Nephron (organoid): ENCODE measurements around the gene UBL7.

Experiments
- H3K27ac Mint-ChIP-seq, 3 experiments: 2 replicates each; pipeline ENCODE4 v1.8.0; 2020; ENCODE audit warnings: mixed read lengths in 3 of 3, mild to moderate bottlenecking in 2 of 3, moderate library complexity in 1 of 3
- H3K27me3 Mint-ChIP-seq: 2 replicates; pipeline ENCODE4 v1.8.0; 2021; ENCODE audit warnings: low read depth, mild to moderate bottlenecking, moderate library complexity, mixed read lengths
- H3K36me3 Mint-ChIP-seq: 2 replicates; pipeline ENCODE4 v1.8.0; 2020; ENCODE audit warnings: low read depth, mixed read lengths
- H3K4me1 Mint-ChIP-seq: 2 replicates; pipeline ENCODE4 v1.8.0; 2020; ENCODE audit warnings: mixed read lengths
- H3K4me3 Mint-ChIP-seq, 3 experiments: 2 replicates each; pipeline ENCODE4 v1.8.0; 2020; ENCODE audit warnings: mild to moderate bottlenecking in 3 of 3, mixed read lengths in 3 of 3, moderate library complexity in 2 of 3
- H3K9me3 Mint-ChIP-seq: 2 replicates; pipeline ENCODE4 v1.8.0; 2020; ENCODE audit warnings: mixed read lengths
- TF ChIP-seq, protein P1 (sequence below), 3 experiments: fragments of 200-600 bp; sonication (generic); IDR thresholded peaks; one replicate each; pipeline ENCODE4 v1.5.0; 2021; ENCODE audit warnings: antibody characterized with exemption in 3 of 3; ENCODE audit not compliant: unreplicated experiment in 3 of 3

The UBL7 gene

DNA sequence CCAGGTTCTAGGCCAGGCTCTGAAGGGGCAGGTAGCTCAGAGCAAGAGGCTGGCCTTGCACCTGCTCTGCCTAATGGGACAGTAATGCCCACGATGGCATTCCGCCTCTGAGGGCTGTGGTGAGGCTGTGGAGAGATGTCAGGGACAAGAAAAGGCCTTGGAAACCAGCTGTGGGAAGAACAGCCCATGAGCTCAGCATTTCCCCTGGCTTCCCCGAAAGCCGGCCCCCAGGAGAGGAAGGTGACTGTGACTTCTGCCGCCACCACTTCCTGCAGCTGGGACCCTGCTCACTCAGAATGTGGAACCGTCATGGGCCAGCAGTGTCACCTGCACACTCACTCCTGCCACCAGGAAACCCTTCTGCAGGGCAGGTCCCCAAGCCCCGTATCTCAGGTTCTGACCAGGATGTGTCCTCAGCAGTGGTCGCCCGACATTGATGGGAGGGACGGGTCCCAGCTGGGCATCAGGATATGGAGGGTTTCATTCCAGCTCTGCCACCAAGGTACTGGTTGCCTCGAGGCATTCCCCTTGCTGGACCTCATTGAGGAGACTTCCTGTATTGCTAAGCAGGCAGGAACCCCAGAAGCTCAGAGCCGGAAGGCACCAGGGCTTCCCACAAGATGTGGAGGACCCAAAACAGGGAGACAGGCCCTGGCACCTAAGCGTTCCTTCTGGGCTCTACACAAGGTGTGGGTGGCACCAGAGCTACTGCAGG is 57.9 kb downstream of the UBL7 start:
- Mint-ChIP-seq H3K9me3 (no peaks in the 10 kb centered on the region), H3K27me3 (peaks cover 4% of the 10 kb centered on the region), H3K4me3 (no peak overlapping the region), H3K4me1 (peaks cover 74% of the 10 kb centered on the region), H3K27ac (peak overlapping the region; percentile 92 to 96 (median 93)), H3K36me3 (no peaks in the 10 kb centered on the region)
- TF ChIP-seq, protein P1, sequence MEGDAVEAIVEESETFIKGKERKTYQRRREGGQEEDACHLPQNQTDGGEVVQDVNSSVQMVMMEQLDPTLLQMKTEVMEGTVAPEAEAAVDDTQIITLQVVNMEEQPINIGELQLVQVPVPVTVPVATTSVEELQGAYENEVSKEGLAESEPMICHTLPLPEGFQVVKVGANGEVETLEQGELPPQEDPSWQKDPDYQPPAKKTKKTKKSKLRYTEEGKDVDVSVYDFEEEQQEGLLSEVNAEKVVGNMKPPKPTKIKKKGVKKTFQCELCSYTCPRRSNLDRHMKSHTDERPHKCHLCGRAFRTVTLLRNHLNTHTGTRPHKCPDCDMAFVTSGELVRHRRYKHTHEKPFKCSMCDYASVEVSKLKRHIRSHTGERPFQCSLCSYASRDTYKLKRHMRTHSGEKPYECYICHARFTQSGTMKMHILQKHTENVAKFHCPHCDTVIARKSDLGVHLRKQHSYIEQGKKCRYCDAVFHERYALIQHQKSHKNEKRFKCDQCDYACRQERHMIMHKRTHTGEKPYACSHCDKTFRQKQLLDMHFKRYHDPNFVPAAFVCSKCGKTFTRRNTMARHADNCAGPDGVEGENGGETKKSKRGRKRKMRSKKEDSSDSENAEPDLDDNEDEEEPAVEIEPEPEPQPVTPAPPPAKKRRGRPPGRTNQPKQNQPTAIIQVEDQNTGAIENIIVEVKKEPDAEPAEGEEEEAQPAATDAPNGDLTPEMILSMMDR (IDR thresholded peaks at IDR 0.05; ENCODE audit: unreplicated experiment in 3 of 3) = no peak

DNA sequence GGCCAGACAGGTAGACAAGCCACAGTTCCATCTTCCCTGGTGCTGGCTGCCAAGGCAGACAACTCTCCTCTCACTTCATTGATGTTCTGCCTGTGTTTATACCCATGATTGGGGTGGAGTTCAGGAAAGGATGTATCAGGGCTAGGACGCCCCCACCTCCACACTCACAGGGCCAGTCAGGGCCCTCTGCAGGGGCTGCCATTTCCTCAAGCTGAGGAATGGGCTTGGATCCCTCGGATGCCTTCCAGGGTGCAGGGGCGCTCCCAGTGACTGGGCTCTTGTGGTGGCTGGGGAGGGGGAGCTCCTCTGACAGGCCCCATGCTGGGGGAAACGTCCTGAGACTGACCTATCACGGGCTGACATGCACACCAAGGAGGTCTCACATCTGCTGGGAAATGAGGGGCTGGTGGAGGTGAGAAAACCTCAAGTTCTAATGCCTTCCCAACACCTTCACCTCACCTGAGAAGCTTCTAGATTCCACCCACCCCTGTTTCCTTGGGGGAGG is 58.6 kb downstream of the UBL7 start:
- H3K9me3 Mint-ChIP-seq = no peaks in the 10 kb centered on the region
- H3K27ac Mint-ChIP-seq = peak overlapping the region; percentile 80 to 96 (median 92)
- TF ChIP-seq, protein P1 (IDR thresholded peaks at IDR 0.05; ENCODE audit: unreplicated experiment in 3 of 3) = no peak
- no peaks in the 10 kb centered on the region for H3K36me3 Mint-ChIP-seq
- H3K4me1 Mint-ChIP-seq = peaks cover 68% of the 10 kb centered on the region
- H3K4me3 Mint-ChIP-seq = peak overlapping the region in 2 of 3 experiments; percentile 14 to 15
- H3K27me3 Mint-ChIP-seq = peaks cover 4% of the 10 kb centered on the region

DNA sequence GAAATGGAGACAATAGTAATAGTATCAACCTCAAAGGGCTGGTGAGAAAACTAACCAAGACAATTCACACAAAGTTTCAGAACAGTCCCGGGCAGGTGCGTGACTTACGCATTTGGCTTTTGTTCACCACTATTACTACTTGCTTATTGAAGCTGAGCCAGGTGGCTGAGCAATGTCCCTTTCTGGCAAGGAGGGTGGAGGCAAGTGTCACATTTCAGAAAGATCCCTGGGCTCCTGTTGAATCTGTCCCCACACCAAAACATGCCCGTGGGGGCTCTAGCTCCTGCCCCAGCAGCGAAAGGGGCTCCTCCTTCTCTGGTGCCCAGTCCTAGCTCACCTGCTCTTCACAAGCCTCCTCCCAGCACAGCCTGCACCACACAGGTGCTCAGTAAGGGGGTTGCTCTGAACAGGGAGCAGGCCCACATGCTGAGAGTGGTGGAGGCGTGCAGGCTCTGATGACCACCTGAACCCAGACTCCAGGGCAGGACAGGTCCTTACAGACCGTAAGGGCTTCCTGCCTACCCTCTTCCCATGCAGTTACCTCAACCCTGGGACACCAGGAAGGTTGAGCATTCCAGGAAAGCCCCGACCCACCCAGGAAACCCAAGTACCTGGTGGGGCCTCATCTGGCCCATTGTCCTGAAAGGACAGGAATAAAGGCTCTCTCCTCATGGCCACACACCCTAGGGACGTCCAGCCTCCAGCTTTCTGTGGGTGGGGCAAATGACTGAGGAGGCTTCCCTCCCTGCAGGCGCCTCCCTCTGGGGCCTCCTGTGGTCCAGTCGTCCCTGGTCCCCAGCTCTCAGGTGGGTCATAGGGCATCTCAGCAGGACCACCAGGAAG is 59.8 kb downstream of the UBL7 start:
- Mint-ChIP-seq H3K36me3 (no peaks in the 10 kb centered on the region), H3K27me3 (peaks cover 4% of the 10 kb centered on the region), H3K4me3 (no peak overlapping the region), H3K27ac (peak overlapping the region in 2 of 3 experiments; percentile 68 to 92), H3K4me1 (peaks cover 63% of the 10 kb centered on the region), H3K9me3 (no peaks in the 10 kb centered on the region)
- TF ChIP-seq, protein P1 (IDR thresholded peaks at IDR 0.05; ENCODE audit: unreplicated experiment in 3 of 3) = no peak

- TF ChIP-seq, protein P1 (IDR thresholded peaks at IDR 0.05; ENCODE audit: unreplicated experiment in 3 of 3) = no peak
- H3K27ac Mint-ChIP-seq = peak overlapping the region in 2 of 3 experiments; percentile 59 to 68
- peaks cover 63% of the 10 kb centered on the region for H3K4me1 Mint-ChIP-seq
- no peaks in the 10 kb centered on the region for H3K36me3 Mint-ChIP-seq
- H3K27me3 Mint-ChIP-seq = peaks cover 2% of the 10 kb centered on the region
- no peak overlapping the region for H3K4me3 Mint-ChIP-seq
- H3K9me3 Mint-ChIP-seq = no peaks in the 10 kb centered on the region
These were observed 60.6 kb downstream of the UBL7 start for GRCh38 chr15:74400313-74400860.

DNA sequence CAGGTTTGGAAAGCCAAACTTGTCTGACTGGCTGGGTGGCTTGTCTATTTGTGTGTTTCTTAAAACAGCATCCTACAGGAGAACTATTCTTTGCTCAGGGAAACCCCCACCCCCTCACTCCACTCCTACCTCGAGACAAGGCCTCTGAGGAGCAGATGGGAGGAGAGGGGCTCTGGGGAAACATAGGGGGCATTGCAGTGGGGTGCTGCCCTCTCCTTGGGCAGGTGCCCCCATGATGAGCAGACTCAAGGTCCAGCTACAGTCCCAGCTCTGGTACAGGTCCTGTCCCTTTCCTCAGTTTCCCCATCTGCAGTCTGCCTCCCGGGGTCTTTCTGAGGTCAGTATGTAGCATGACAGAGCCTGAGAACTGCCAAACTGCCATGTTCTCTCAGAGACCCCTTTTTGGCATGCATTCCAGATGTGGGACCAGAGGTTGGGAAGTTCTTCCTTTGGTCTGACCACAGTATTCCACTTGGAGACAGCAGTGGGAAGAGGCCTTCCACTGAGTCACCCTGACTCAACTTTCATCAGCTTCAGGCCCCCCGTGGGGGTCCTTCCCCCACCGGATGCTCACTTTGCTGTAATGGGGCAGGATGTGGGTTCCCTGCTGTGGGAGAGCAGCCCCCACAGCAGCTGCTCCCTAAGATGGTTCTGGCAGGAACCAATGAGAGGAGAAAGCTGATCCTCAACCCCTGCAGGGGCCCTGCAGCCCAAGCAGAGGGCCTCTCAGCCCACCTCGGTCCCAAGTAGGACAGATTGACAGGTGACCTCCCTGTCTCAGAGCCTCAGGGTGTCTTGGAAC is 61.2 kb downstream of the UBL7 start:
- Mint-ChIP-seq H3K27ac (no peak overlapping the region), H3K4me1 (peaks cover 70% of the 10 kb centered on the region), H3K36me3 (no peaks in the 10 kb centered on the region), H3K27me3 (no peaks in the 10 kb centered on the region), H3K4me3 (no peak overlapping the region), H3K9me3 (no peaks in the 10 kb centered on the region)
- TF ChIP-seq, protein P1 (IDR thresholded peaks at IDR 0.05; ENCODE audit: unreplicated experiment in 3 of 3) = no peak
